Neural crest cell (in vitro differentiated cells): ENCODE data around the gene NRSN2. TPM values are rescaled to one million over a fixed set of nuclear protein-coding genes. Genes with fewer than 3 reads are reported as not detected.

Experiments
- DNase-seq: peaks from one replicate; pipeline ENCODE4 v3.0.0; 2021; ENCODE audit warnings: low read depth, mixed read lengths, low spot score
- H3K27ac Mint-ChIP-seq: one replicate; pipeline ENCODE4 v1.8.0; 2021; ENCODE audit warnings: mild to moderate bottlenecking, mixed read lengths; ENCODE audit not compliant: unreplicated experiment
- H3K27me3 Mint-ChIP-seq: 2 replicates; pipeline ENCODE4 v1.8.0; 2021; ENCODE audit warnings: low read depth, mild to moderate bottlenecking, mixed read lengths
- H3K36me3 Mint-ChIP-seq: 2 replicates; pipeline ENCODE4 v1.8.0; 2021; ENCODE audit warnings: low read depth, mild to moderate bottlenecking, mixed read lengths
- H3K4me1 Mint-ChIP-seq: 2 replicates; pipeline ENCODE4 v1.8.0; 2021; ENCODE audit warnings: mixed read lengths
- H3K4me3 Mint-ChIP-seq: one replicate; pipeline ENCODE4 v1.8.0; 2021; ENCODE audit warnings: mild to moderate bottlenecking, mixed read lengths
- H3K9me3 Mint-ChIP-seq: 2 replicates; pipeline ENCODE4 v1.8.0; 2021; ENCODE audit warnings: mixed read lengths
- CTCF ChIP-seq: fragments of 200-600 bp; sonication (generic); conservative IDR thresholded peaks from 2 replicates; pipeline ENCODE4 v1.5.0; 2021; ENCODE audit warnings: antibody characterized with exemption, mild to moderate bottlenecking
- total RNA-seq: library from RNA; stranded (reverse); gene quantifications from 2 replicates; pipeline ENCODE4 v1.2.1, GENCODE V29; 2021

The NRSN2 gene
- total RNA-seq, 1 donor from 2014 or later, result 42.0 TPM

GRCh38 chr20:326645-327185 lies 20.2 kb upstream of the NRSN2 start:
- Mint-ChIP-seq H3K27ac (no peak overlapping the region), H3K27me3 (peaks cover 3% of the 10 kb centered on the region), H3K4me1 (peaks cover 49% of the 10 kb centered on the region), H3K9me3 (no peaks in the 10 kb centered on the region), H3K36me3 (peaks cover 4% of the 10 kb centered on the region), H3K4me3 (peak overlapping the region; percentile 90)
- peak; percentile 86 for DNase-seq
- TF ChIP-seq CTCF, result no peak

- no peak for DNase-seq
- peaks cover 49% of the 10 kb centered on the region for H3K4me1 Mint-ChIP-seq
- TF ChIP-seq CTCF, result no peak
- peaks cover 3% of the 10 kb centered on the region for H3K27me3 Mint-ChIP-seq
- peaks cover 4% of the 10 kb centered on the region for H3K36me3 Mint-ChIP-seq
- peak overlapping the region; percentile 81 for H3K27ac Mint-ChIP-seq
- H3K9me3 Mint-ChIP-seq, result no peaks in the 10 kb centered on the region
- peak overlapping the region; percentile 90 for H3K4me3 Mint-ChIP-seq
Measured at GRCh38 chr20:327186-328026, 19.5 kb upstream of the NRSN2 start.

GRCh38 chr20:328027-328974 lies 18.6 kb upstream of the NRSN2 start:
- Mint-ChIP-seq H3K27ac (peak overlapping the region; percentile 81), H3K27me3 (peaks cover 3% of the 10 kb centered on the region), H3K4me1 (peaks cover 45% of the 10 kb centered on the region), H3K9me3 (no peaks in the 10 kb centered on the region), H3K4me3 (peak overlapping the region; percentile 90), H3K36me3 (peaks cover 4% of the 10 kb centered on the region)
- no peak for DNase-seq
- no peak for TF ChIP-seq CTCF

GRCh38 chr20:328975-329695 lies 17.8 kb upstream of the NRSN2 start:
- H3K27ac Mint-ChIP-seq, result no peak overlapping the region
- peaks cover 3% of the 10 kb centered on the region for H3K27me3 Mint-ChIP-seq
- H3K4me1 Mint-ChIP-seq, result peaks cover 40% of the 10 kb centered on the region
- DNase-seq, result no peak
- peak overlapping the region; percentile 90 for H3K4me3 Mint-ChIP-seq
- TF ChIP-seq CTCF, result no peak
- peaks cover 4% of the 10 kb centered on the region for H3K36me3 Mint-ChIP-seq
- H3K9me3 Mint-ChIP-seq, result no peaks in the 10 kb centered on the region

- H3K36me3 Mint-ChIP-seq, result peaks cover 4% of the 10 kb centered on the region
- no peak for DNase-seq
- H3K4me3 Mint-ChIP-seq, result peak overlapping the region; percentile 90
- H3K4me1 Mint-ChIP-seq, result peaks cover 36% of the 10 kb centered on the region
- TF ChIP-seq CTCF, result no peak
- peaks cover 2% of the 10 kb centered on the region for H3K27me3 Mint-ChIP-seq
- H3K27ac Mint-ChIP-seq, result no peak overlapping the region
- H3K9me3 Mint-ChIP-seq, result no peaks in the 10 kb centered on the region
Measured at GRCh38 chr20:329851-330232, 17.1 kb upstream of the NRSN2 start.
